Loucy (cell line): ENCODE results near the gene SAE1.

Experiments
- H2AFZ ChIP-seq: fragments of 200-600 bp; sonication (generic); 2 replicates; pipeline ENCODE4 v1.6.0; 2016; ENCODE audit warnings: antibody characterized with exemption, mild to moderate bottlenecking, low read length, moderate library complexity
- H3F3A ChIP-seq: fragments of 200-600 bp; 2 replicates; pipeline ENCODE4 v1.6.0; 2016; ENCODE audit warnings: antibody characterized with exemption, low read depth, mild to moderate bottlenecking
- H3K27me3 ChIP-seq: fragments of 200-600 bp; sonication (generic); 2 replicates; pipeline ENCODE4 v1.6.1; 2014; ENCODE audit warnings: low read length, mild to moderate bottlenecking; ENCODE audit not compliant: insufficient read depth, poor library complexity, severe bottlenecking
- H3K36me3 ChIP-seq: fragments of 200-600 bp; sonication (generic); 2 replicates; pipeline ENCODE4 v1.6.1; 2016; ENCODE audit warnings: low read length; ENCODE audit not compliant: insufficient read depth
- H3K4me1 ChIP-seq: fragments of 200-600 bp; sonication (generic); 2 replicates; pipeline ENCODE4 v1.5.1; 2014; ENCODE audit warnings: low read length, mild to moderate bottlenecking; ENCODE audit not compliant: insufficient read depth, poor library complexity, severe bottlenecking
- H3K4me2 ChIP-seq: fragments of 200-600 bp; sonication (generic); 2 replicates; pipeline ENCODE4 v1.6.0; 2014; ENCODE audit warnings: antibody characterized with exemption, low read length, low read depth, mild to moderate bottlenecking; ENCODE audit not compliant: poor library complexity, severe bottlenecking
- H3K4me3 ChIP-seq: fragments of 200-600 bp; sonication (generic); 2 replicates; pipeline ENCODE4 v1.5.1; 2014; ENCODE audit warnings: low read length, mild to moderate bottlenecking, mixed read lengths; ENCODE audit not compliant: poor library complexity, severe bottlenecking
- H3K79me2 ChIP-seq: fragments of 200-600 bp; sonication (generic); 2 replicates; pipeline ENCODE4 v1.6.1; 2014; ENCODE audit warnings: low read length; ENCODE audit not compliant: insufficient read depth
- H3K9ac ChIP-seq: fragments of 200-600 bp; sonication (generic); 2 replicates; pipeline ENCODE4 v1.6.0; 2014; ENCODE audit warnings: mild to moderate bottlenecking, low read depth, low read length, moderate library complexity; ENCODE audit not compliant: poor library complexity, severe bottlenecking
- H3K9me2 ChIP-seq: fragments of 200-600 bp; sonication (generic); replicated peaks from 2 replicates; pipeline ENCODE4 v1.6.1; 2016; ENCODE audit warnings: low read depth, low read length, mixed read lengths
- H3K9me3 ChIP-seq: fragments of 200-600 bp; sonication (generic); 2 replicates; pipeline ENCODE4 v1.6.1; 2014; ENCODE audit warnings: mild to moderate bottlenecking, antibody characterized with exemption, low read length, low read depth; ENCODE audit not compliant: insufficient read depth
- H4K20me1 ChIP-seq: fragments of 200-600 bp; sonication (generic); 2 replicates; pipeline ENCODE4 v1.6.0; 2014; ENCODE audit warnings: antibody characterized with exemption, low read length, mild to moderate bottlenecking; ENCODE audit not compliant: insufficient read depth, poor library complexity, severe bottlenecking
- EZH2phosphoT487 ChIP-seq: fragments of 200-600 bp; IDR thresholded peaks from 2 replicates; pipeline ENCODE4 v1.6.1; 2018; ENCODE audit warnings: antibody characterized with exemption, mild to moderate bottlenecking, moderate library complexity, borderline replicate concordance
- TF ChIP-seq, protein P1 (sequence below): fragments of 200-600 bp; sonication (generic); conservative IDR thresholded peaks from 2 replicates; pipeline ENCODE4 v1.5.1; 2014; ENCODE audit warnings: mild to moderate bottlenecking, antibody characterized with exemption, low read length

The SAE1 gene

GRCh38 chr19:47152205-47152604 lies 21.6 kb downstream of the SAE1 start:
- H4K20me1 ChIP-seq: peaks cover 57% of the 10 kb centered on the region
- H3K4me2 ChIP-seq: no peak overlapping the region
- no peak overlapping the region for H2AFZ ChIP-seq
- no peaks in the 10 kb centered on the region for H3K9me3 ChIP-seq
- no peak overlapping the region for H3K9ac ChIP-seq
- no peaks in the 10 kb centered on the region for H3K9me2 ChIP-seq
- no peak for TF ChIP-seq EZH2phosphoT487
- TF ChIP-seq, protein P1, sequence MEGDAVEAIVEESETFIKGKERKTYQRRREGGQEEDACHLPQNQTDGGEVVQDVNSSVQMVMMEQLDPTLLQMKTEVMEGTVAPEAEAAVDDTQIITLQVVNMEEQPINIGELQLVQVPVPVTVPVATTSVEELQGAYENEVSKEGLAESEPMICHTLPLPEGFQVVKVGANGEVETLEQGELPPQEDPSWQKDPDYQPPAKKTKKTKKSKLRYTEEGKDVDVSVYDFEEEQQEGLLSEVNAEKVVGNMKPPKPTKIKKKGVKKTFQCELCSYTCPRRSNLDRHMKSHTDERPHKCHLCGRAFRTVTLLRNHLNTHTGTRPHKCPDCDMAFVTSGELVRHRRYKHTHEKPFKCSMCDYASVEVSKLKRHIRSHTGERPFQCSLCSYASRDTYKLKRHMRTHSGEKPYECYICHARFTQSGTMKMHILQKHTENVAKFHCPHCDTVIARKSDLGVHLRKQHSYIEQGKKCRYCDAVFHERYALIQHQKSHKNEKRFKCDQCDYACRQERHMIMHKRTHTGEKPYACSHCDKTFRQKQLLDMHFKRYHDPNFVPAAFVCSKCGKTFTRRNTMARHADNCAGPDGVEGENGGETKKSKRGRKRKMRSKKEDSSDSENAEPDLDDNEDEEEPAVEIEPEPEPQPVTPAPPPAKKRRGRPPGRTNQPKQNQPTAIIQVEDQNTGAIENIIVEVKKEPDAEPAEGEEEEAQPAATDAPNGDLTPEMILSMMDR: no peak
- peaks cover 12% of the 10 kb centered on the region for H3F3A ChIP-seq
- H3K4me3 ChIP-seq: no peak overlapping the region
- H3K36me3 ChIP-seq: peaks cover 82% of the 10 kb centered on the region
- H3K27me3 ChIP-seq: no peaks in the 10 kb centered on the region
- H3K79me2 ChIP-seq: peaks cover 64% of the 10 kb centered on the region
- H3K4me1 ChIP-seq: peaks cover 13% of the 10 kb centered on the region

- H2AFZ ChIP-seq: no peak overlapping the region
- H3K4me1 ChIP-seq: peaks cover 18% of the 10 kb centered on the region
- no peaks in the 10 kb centered on the region for H3K27me3 ChIP-seq
- H3F3A ChIP-seq: peaks cover 16% of the 10 kb centered on the region
- peaks cover 85% of the 10 kb centered on the region for H3K36me3 ChIP-seq
- H3K4me2 ChIP-seq: no peak overlapping the region
- H3K79me2 ChIP-seq: peaks cover 65% of the 10 kb centered on the region
- H4K20me1 ChIP-seq: peaks cover 61% of the 10 kb centered on the region
- H3K9me3 ChIP-seq: no peaks in the 10 kb centered on the region
- TF ChIP-seq EZH2phosphoT487: no peak
- no peaks in the 10 kb centered on the region for H3K9me2 ChIP-seq
- no peak overlapping the region for H3K9ac ChIP-seq
- no peak overlapping the region for H3K4me3 ChIP-seq
Observed at GRCh38 chr19:47152632-47153031, 22.0 kb downstream of the SAE1 start.

DNA sequence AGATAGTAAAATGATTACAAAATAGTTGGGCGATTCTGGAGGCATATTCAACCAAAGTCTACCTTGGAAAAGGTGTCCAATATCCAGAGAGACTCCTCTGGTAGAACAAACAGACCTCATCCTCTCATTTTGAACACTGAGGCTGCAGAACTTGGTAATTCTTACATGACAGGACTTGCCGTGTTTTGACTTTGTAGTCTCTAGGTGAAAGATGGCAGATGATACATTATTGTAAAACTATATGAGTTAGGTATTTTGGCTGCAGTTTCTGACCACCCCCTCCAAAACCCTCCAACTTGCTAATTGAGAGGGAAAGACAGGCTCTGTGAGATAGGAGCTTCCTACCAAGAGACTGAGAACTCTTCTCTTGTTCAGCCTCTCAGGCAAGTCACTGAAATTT lies 22.6 kb downstream of the SAE1 start:
- H3K9me3 ChIP-seq: no peaks in the 10 kb centered on the region
- H3K4me1 ChIP-seq: peaks cover 24% of the 10 kb centered on the region
- no peak for TF ChIP-seq EZH2phosphoT487
- TF ChIP-seq, protein P1: no peak
- H2AFZ ChIP-seq: no peak overlapping the region
- no peaks in the 10 kb centered on the region for H3K27me3 ChIP-seq
- no peaks in the 10 kb centered on the region for H3K9me2 ChIP-seq
- peaks cover 85% of the 10 kb centered on the region for H3K36me3 ChIP-seq
- peaks cover 21% of the 10 kb centered on the region for H3F3A ChIP-seq
- peaks cover 63% of the 10 kb centered on the region for H3K79me2 ChIP-seq
- H3K4me3 ChIP-seq: no peak overlapping the region
- H3K9ac ChIP-seq: no peak overlapping the region
- H3K4me2 ChIP-seq: no peak overlapping the region
- peaks cover 61% of the 10 kb centered on the region for H4K20me1 ChIP-seq

GRCh38 chr19:47155148-47155547 lies 24.5 kb downstream of the SAE1 start:
- no peaks in the 10 kb centered on the region for H3K9me3 ChIP-seq
- H3K4me2 ChIP-seq: no peak overlapping the region
- H2AFZ ChIP-seq: no peak overlapping the region
- H3K9me2 ChIP-seq: no peaks in the 10 kb centered on the region
- no peak overlapping the region for H3K4me3 ChIP-seq
- peaks cover 36% of the 10 kb centered on the region for H3K4me1 ChIP-seq
- peaks cover 62% of the 10 kb centered on the region for H4K20me1 ChIP-seq
- no peak overlapping the region for H3K9ac ChIP-seq
- peaks cover 63% of the 10 kb centered on the region for H3K79me2 ChIP-seq
- peaks cover 33% of the 10 kb centered on the region for H3F3A ChIP-seq
- H3K36me3 ChIP-seq: peaks cover 84% of the 10 kb centered on the region
- TF ChIP-seq EZH2phosphoT487: no peak
- TF ChIP-seq, protein P1: no peak
- H3K27me3 ChIP-seq: no peaks in the 10 kb centered on the region
